Measurements from ENCODE around the gene BAG1. TPM values are rescaled to one million over a fixed set of nuclear protein-coding genes. Genes with fewer than 3 reads are reported as not detected.

Gene BAG1
- total RNA-seq, 1 experiment from 2014 or later, result 51.2 TPM

- peaks cover 12% of the 10 kb centered on the region for H3K4me1 ChIP-seq
- H3K27me3 ChIP-seq (replicated peaks; ENCODE audit: control insufficient read depth, insufficient read depth, low read length), result no peaks in the 10 kb centered on the region
- no peaks in the 10 kb centered on the region; the same call in 1 of the 2 replicates for H3K36me3 ChIP-seq (ENCODE audit: control insufficient read depth, insufficient read depth, low read length)
- Mint-ChIP-seq H3K27me3 (ENCODE audit: insufficient read depth, unreplicated experiment) (peaks cover 4% of the 10 kb centered on the region), H3K27ac (ENCODE audit: unreplicated experiment) (no peak within 1 kb of the TSS), H3K9me3 (ENCODE audit: unreplicated experiment) (no peaks in the 10 kb centered on the region), H3K4me1 (ENCODE audit: low read depth, unreplicated experiment) (peaks cover 6% of the 10 kb centered on the region), H3K4me3 (ENCODE audit: unreplicated experiment) (peak within 1 kb of the TSS; percentile 1), H3K36me3 (ENCODE audit: insufficient read depth, unreplicated experiment) (peaks cover 5% of the 10 kb centered on the region)
- no peaks in the 10 kb centered on the region for H3K9me3 ChIP-seq
- ChIA-PET POLR2A (interaction anchor here (0.6 to 1.2 kb wide), 2 partner anchors 13 to 492 kb away, joined by 3 to 5 read pairs; no protein-coding TSS in a partner anchor), CTCF (interaction anchor here (0.8 to 1.0 kb wide), 3 partner anchors 14 to 50 kb away, joined by 3 to 4 read pairs (median 3); partner anchors contain the start of gene NFX1)
- no peak within 1 kb of the TSS for H3K4me3 ChIP-seq (ENCODE audit: low read depth, low read length)
- DNase-seq, result peak; percentile 49 to 74
- intact Hi-C loops (cut with micrococcal nuclease; ENCODE audit: unreplicated experiment), result no loop called here
- no peak for TF ChIP-seq CTCF (IDR thresholded peaks at IDR 0.05; ENCODE audit: insufficient read depth in 1 of 2, low read depth in 1 of 2, low read length in 1 of 2, severe bottlenecking in 1 of 2, unreplicated experiment in 1 of 2)
- BruUV-seq (replicated peaks), result no TSS peak
These were observed 24.6 kb downstream of the BAG1 start, which contains the start of gene SPINK4 for GRCh38 chr9:33239921-33240320. SPINK4 (plus strand) TSS chr9:33240167; CDS start chr9:33240209, 42 bp downstream.

- Histone ChIP-seq H3K4me1 (peaks cover 12% of the 10 kb centered on the region), H3K36me3 (ENCODE audit: control insufficient read depth, insufficient read depth, low read length) (no peaks in the 10 kb centered on the region), H3K9me3 (no peaks in the 10 kb centered on the region), H3K4me3 (ENCODE audit: low read depth, low read length) (no peak overlapping the region), H3K27me3 (replicated peaks; ENCODE audit: control insufficient read depth, insufficient read depth, low read length) (no peaks in the 10 kb centered on the region)
- Mint-ChIP-seq H3K4me3 (ENCODE audit: unreplicated experiment) (no peak overlapping the region), H3K4me1 (ENCODE audit: low read depth, unreplicated experiment) (peaks cover 6% of the 10 kb centered on the region), H3K27ac (ENCODE audit: unreplicated experiment) (no peak overlapping the region), H3K36me3 (ENCODE audit: insufficient read depth, unreplicated experiment) (peaks cover 3% of the 10 kb centered on the region), H3K9me3 (ENCODE audit: unreplicated experiment) (no peaks in the 10 kb centered on the region), H3K27me3 (ENCODE audit: insufficient read depth, unreplicated experiment) (peaks cover 4% of the 10 kb centered on the region)
- intact Hi-C loops (cut with micrococcal nuclease; ENCODE audit: unreplicated experiment), result no loop called here
- POLR2A ChIA-PET, result no interaction called here
- BruUV-seq (replicated peaks), result no TSS peak
- no peak for TF ChIP-seq CTCF (IDR thresholded peaks at IDR 0.05; ENCODE audit: insufficient read depth in 1 of 2, low read depth in 1 of 2, low read length in 1 of 2, severe bottlenecking in 1 of 2, unreplicated experiment in 1 of 2)
- CTCF ChIA-PET, result interaction anchor here (1.8 kb wide), 1 partner anchor 10 kb away, joined by 4 read pairs; no protein-coding TSS in a partner anchor
- DNase-seq, result no peak
These were observed 27.9 kb downstream of the BAG1 start for GRCh38 chr9:33236571-33236970.

GRCh38 chr9:33234511-33235467 lies 29.7 kb downstream of the BAG1 start:
- Mint-ChIP-seq H3K27ac (ENCODE audit: unreplicated experiment) (no peak overlapping the region), H3K4me1 (ENCODE audit: low read depth, unreplicated experiment) (peaks cover 4% of the 10 kb centered on the region)
- no peak for DNase-seq

More at GRCh38 chr9:33234511-33235467, 29.7 kb downstream of the BAG1 start:
- Histone ChIP-seq H3K9me3 (no peaks in the 10 kb centered on the region), H3K4me3 (ENCODE audit: low read depth, low read length) (no peak overlapping the region), H3K36me3 (ENCODE audit: control insufficient read depth, insufficient read depth, low read length) (no peaks in the 10 kb centered on the region), H3K27me3 (replicated peaks; ENCODE audit: control insufficient read depth, insufficient read depth, low read length) (no peaks in the 10 kb centered on the region), H3K4me1 (peaks cover 11% of the 10 kb centered on the region)
- H3K27me3 Mint-ChIP-seq (ENCODE audit: insufficient read depth, unreplicated experiment), result peaks cover 4% of the 10 kb centered on the region
- no peak overlapping the region for H3K4me3 Mint-ChIP-seq (ENCODE audit: unreplicated experiment)
- ChIA-PET CTCF (no interaction called here), POLR2A (no interaction called here)
- TF ChIP-seq CTCF (IDR thresholded peaks at IDR 0.05; ENCODE audit: insufficient read depth in 1 of 2, low read depth in 1 of 2, low read length in 1 of 2, severe bottlenecking in 1 of 2, unreplicated experiment in 1 of 2), result no peak
- no peaks in the 10 kb centered on the region for H3K9me3 Mint-ChIP-seq (ENCODE audit: unreplicated experiment)
- BruUV-seq (replicated peaks), result no TSS peak
- intact Hi-C loops (cut with micrococcal nuclease; ENCODE audit: unreplicated experiment), result no loop called here
- peaks cover 5% of the 10 kb centered on the region for H3K36me3 Mint-ChIP-seq (ENCODE audit: insufficient read depth, unreplicated experiment)

Data from Caco-2 (cell line).